ENCODE results near the gene ZCCHC4.
A peak's percentile ranks its signal among the peaks of the same experiment; 100 is the strongest.

Gene ZCCHC4

GRCh38 chr4:25310066-25310802, 2.3 kb upstream of the ZCCHC4 start:
- peak; percentile 79 for DNase-seq (ENCODE audit: low read depth)
- peak overlapping the region; percentile 49 for H3K4me3 ChIP-seq (ENCODE audit: low read depth, low read length)
- no peak for TF ChIP-seq CTCF (IDR thresholded peaks at IDR 0.05; ENCODE audit: low read depth, low read length)
- TF ChIP-seq, protein P1, sequence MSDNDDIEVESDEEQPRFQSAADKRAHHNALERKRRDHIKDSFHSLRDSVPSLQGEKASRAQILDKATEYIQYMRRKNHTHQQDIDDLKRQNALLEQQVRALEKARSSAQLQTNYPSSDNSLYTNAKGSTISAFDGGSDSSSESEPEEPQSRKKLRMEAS (IDR thresholded peaks at IDR 0.05; ENCODE audit: low read depth, low read length), result no peak
- TF ChIP-seq MYC (IDR thresholded peaks at IDR 0.05; ENCODE audit: low read depth, low read length), result no peak
- TF ChIP-seq POLR2A (IDR thresholded peaks at IDR 0.05; ENCODE audit: extremely low read depth, insufficient read length), result no peak

DNA sequence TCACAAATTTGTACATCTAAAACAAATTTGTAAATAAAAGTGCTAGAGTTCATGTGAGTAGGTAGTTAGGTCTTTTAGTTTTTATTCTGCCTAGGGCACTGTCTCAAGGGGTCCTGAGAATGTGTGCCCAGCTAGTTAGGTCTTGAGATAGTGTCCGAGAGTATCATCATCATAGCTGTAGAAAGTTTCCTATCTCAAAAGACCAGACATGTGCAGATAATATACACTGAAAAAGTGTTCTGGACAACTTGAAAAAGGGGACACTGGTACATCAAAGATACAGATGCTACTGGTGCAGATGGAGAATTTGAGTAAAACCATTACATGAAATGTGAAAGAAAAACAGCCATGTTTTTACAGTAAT, 1.8 kb upstream of the ZCCHC4 start:
- no peak for TF ChIP-seq CTCF (IDR thresholded peaks at IDR 0.05; ENCODE audit: low read depth, low read length)
- TF ChIP-seq, protein P1 (IDR thresholded peaks at IDR 0.05; ENCODE audit: low read depth, low read length), result no peak
- TF ChIP-seq MYC (IDR thresholded peaks at IDR 0.05; ENCODE audit: low read depth, low read length), result no peak
- TF ChIP-seq POLR2A (IDR thresholded peaks at IDR 0.05; ENCODE audit: extremely low read depth, insufficient read length), result no peak
- DNase-seq (ENCODE audit: low read depth), result no peak
- peak overlapping the region; percentile 49 for H3K4me3 ChIP-seq (ENCODE audit: low read depth, low read length)

DNA sequence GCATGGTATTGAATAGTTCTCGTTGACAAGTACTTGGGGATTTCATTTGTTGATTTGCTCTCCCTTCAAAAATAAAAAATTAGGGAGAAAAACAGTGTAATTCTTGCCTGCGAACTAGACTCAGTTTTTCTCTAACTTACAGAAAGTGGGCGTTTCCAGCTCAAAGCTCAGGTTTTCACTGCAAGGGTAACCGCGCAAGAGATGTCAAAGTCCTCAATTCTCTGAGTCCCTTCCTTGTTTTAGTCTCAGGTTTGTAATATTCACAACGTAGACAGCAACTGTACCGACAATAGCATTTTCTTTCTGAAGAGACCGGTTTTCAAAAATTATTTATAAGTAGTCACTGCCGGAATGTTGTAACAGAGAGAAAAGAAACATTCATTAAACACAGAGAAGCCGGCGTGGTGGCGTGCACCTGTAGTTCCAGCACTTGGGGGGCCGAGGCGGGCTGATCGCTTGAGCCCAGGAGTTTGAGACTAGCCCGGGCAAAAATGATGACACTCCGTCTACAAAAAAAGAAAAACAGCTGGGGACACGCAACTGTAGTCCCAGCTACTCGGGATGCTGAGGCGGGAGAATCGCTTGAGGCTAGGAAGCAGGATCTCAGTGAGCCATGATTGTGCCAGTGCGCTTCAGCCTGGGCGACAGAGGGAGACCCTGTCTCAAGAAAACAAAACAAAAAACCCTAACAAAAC, 774 bp downstream of the ZCCHC4 start:
- peak overlapping the region; percentile 92 for H3K4me3 ChIP-seq (ENCODE audit: low read depth, low read length)
- DNase-seq (ENCODE audit: low read depth), result peak; percentile 45
- no peak for TF ChIP-seq CTCF (IDR thresholded peaks at IDR 0.05; ENCODE audit: low read depth, low read length)
- TF ChIP-seq, protein P1 (IDR thresholded peaks at IDR 0.05; ENCODE audit: low read depth, low read length), result no peak
- no peak for TF ChIP-seq MYC (IDR thresholded peaks at IDR 0.05; ENCODE audit: low read depth, low read length)
- TF ChIP-seq POLR2A (IDR thresholded peaks at IDR 0.05; ENCODE audit: extremely low read depth, insufficient read length), result no peak

GRCh38 chr4:25320336-25320735, 7.8 kb downstream of the ZCCHC4 start:
- DNase-seq (ENCODE audit: low read depth), result peak; percentile 66
- TF ChIP-seq, protein P1 (IDR thresholded peaks at IDR 0.05; ENCODE audit: low read depth, low read length), result no peak
- no peak for TF ChIP-seq POLR2A (IDR thresholded peaks at IDR 0.05; ENCODE audit: extremely low read depth, insufficient read length)
- TF ChIP-seq MYC (IDR thresholded peaks at IDR 0.05; ENCODE audit: low read depth, low read length), result no peak
- no peak for TF ChIP-seq CTCF (IDR thresholded peaks at IDR 0.05; ENCODE audit: low read depth, low read length)
- peak overlapping the region; percentile 10 for H3K4me3 ChIP-seq (ENCODE audit: low read depth, low read length)

DNA sequence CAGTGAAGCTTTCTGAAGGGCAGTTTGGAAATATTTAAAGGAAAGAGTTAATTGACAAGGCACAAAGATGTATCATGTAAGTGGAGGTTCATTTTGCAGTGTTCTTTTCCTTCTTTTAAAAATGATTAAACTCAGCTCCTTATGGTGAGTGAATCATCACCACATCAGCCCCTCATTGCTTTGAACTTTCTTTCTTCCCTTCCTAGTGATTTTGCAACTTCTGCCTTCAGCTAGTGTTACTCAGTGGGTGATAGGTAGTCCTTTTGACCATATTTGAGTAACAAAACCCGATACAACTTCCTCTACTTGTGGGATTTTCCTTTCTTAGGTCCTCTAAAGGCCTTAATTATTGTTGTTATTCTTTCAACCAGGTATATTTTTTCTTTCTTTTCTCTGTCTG, 8.2 kb downstream of the ZCCHC4 start:
- DNase-seq (ENCODE audit: low read depth), result peak; percentile 93
- peak overlapping the region; percentile 10 for H3K4me3 ChIP-seq (ENCODE audit: low read depth, low read length)
- TF ChIP-seq CTCF (IDR thresholded peaks at IDR 0.05; ENCODE audit: low read depth, low read length) (no peak), MYC (IDR thresholded peaks at IDR 0.05; ENCODE audit: low read depth, low read length) (peak; percentile 17; the same call in 1 of the 2 replicates), POLR2A (IDR thresholded peaks at IDR 0.05; ENCODE audit: extremely low read depth, insufficient read length) (no peak)
- TF ChIP-seq, protein P1 (IDR thresholded peaks at IDR 0.05; ENCODE audit: low read depth, low read length), result 0 out of 2 replicates have a peak, but pooled peaks have one; percentile 19

All from NB4 (cell line).